ENCODE data around the gene DMD. TPM values are rescaled to one million over a fixed set of nuclear protein-coding genes. Genes with fewer than 3 reads are reported as not detected.

Gene DMD
- total RNA-seq, 2 donors from 2014 or later: 2.8 to 3.4 TPM

DNA sequence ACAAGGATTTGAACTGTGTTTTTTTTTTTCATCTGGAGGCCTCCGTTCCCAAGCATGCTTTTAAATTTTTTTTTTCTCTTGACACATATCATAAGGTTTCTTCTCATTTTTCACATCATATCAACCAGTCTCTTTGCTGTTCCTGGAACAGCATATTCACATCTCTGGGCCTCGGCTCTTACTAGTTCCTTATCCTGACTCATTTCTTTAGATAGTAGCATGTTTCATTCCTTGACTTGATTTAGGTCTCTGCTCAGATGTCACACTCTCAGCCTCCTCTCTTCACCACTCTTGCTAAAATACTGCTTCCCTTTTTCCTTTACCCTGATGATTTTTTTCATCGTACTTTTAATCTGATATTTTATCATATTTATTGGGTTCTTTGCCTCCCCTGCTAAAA lies 1163.1 kb downstream of the DMD start:
- Mint-ChIP-seq H3K4me1 (ENCODE audit: low read depth in 2 of 2) (no peaks in the 10 kb centered on the region), H3K4me3 (no peak overlapping the region), H3K36me3 (no peaks in the 10 kb centered on the region), H3K9me3 (no peaks in the 10 kb centered on the region), H3K27ac (no peak overlapping the region), H3K27me3 (no peaks in the 10 kb centered on the region)
- ATAC-seq (no peak), DNase-seq (ENCODE audit: low spot score) (no peak)

GRCh38 chrX:32045149-32045548 lies 1166.2 kb downstream of the DMD start:
- Mint-ChIP-seq H3K4me1 (ENCODE audit: low read depth in 2 of 2) (no peaks in the 10 kb centered on the region), H3K27me3 (no peaks in the 10 kb centered on the region), H3K27ac (no peak overlapping the region), H3K4me3 (no peak overlapping the region), H3K9me3 (peaks cover 3% of the 10 kb centered on the region), H3K36me3 (no peaks in the 10 kb centered on the region)
- no peak for DNase-seq (ENCODE audit: low spot score)
- no peak for ATAC-seq

- H3K36me3 Mint-ChIP-seq: peaks cover 5% of the 10 kb centered on the region
These were observed 1170.2 kb downstream of the DMD start for GRCh38 chrX:32041181-32041580.

GRCh38 chrX:32026772-32027171 lies 1184.6 kb downstream of the DMD start:
- no peaks in the 10 kb centered on the region for H3K4me1 Mint-ChIP-seq (ENCODE audit: low read depth in 2 of 2)
- H3K36me3 Mint-ChIP-seq: no peaks in the 10 kb centered on the region
- H3K27ac Mint-ChIP-seq: no peak overlapping the region
- ATAC-seq (no peak), DNase-seq (ENCODE audit: low spot score) (no peak)
- H3K4me3 Mint-ChIP-seq: no peak overlapping the region
- peaks cover 4% of the 10 kb centered on the region for H3K9me3 Mint-ChIP-seq
- no peaks in the 10 kb centered on the region for H3K27me3 Mint-ChIP-seq

More at GRCh38 chrX:32041181-32041580, 1170.2 kb downstream of the DMD start:
- Mint-ChIP-seq H3K4me3 (no peak overlapping the region), H3K9me3 (peaks cover 6% of the 10 kb centered on the region), H3K27me3 (no peaks in the 10 kb centered on the region), H3K4me1 (ENCODE audit: low read depth in 2 of 2) (no peaks in the 10 kb centered on the region), H3K27ac (no peak overlapping the region)
- ATAC-seq: no peak
- no peak for DNase-seq (ENCODE audit: low spot score)

DNA sequence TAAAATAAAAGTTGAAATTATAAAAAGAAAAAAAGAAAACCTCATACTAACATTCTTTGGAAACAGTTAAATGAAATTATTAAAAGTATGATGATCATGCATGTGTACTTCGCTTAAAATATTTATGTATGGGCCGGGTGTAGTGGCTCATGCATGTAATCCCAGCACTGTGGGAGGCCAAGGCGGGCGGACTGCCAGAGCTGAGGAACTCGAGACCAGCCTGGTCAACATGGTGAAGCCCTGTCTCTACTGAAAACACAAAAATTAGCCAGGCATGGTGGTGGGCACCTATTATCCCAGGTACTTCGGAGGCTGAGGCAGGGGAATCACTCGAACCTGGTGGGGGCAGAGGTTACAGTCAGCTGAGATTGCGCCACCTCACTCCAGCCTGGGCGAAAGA lies 1187.3 kb downstream of the DMD start:
- no peak overlapping the region for H3K27ac Mint-ChIP-seq
- H3K27me3 Mint-ChIP-seq: no peaks in the 10 kb centered on the region
- H3K4me1 Mint-ChIP-seq (ENCODE audit: low read depth in 2 of 2): no peaks in the 10 kb centered on the region
- no peaks in the 10 kb centered on the region for H3K36me3 Mint-ChIP-seq
- ATAC-seq (no peak), DNase-seq (ENCODE audit: low spot score) (no peak)
- H3K4me3 Mint-ChIP-seq: no peak overlapping the region
- H3K9me3 Mint-ChIP-seq: peaks cover 7% of the 10 kb centered on the region

GRCh38 chrX:32016195-32016594 lies 1195.2 kb downstream of the DMD start:
- Mint-ChIP-seq H3K36me3 (no peaks in the 10 kb centered on the region), H3K4me1 (ENCODE audit: low read depth in 2 of 2) (no peaks in the 10 kb centered on the region), H3K27ac (no peak overlapping the region), H3K4me3 (no peak overlapping the region), H3K9me3 (peaks cover 7% of the 10 kb centered on the region), H3K27me3 (no peaks in the 10 kb centered on the region)
- DNase-seq (ENCODE audit: low spot score) (no peak), ATAC-seq (no peak)

DNA sequence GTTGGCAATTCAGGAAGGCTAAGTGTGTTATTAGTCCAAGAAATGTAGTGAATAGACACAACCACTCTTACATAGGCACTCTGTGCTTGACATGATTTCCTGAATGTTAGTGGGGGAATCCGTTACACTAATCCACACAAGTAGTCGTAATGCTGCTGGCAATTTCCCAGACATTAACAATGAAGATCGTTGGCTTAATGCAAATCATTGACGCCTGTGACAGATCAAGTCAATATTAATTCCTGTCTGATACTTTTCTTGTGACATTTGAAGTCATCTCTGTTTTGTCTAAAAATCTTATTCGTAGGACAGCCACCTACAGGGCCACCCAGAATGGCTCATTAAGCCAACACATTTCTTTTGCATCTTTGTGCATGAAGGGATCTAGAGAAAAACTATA lies 1200.4 kb downstream of the DMD start:
- peaks cover 5% of the 10 kb centered on the region for H3K9me3 Mint-ChIP-seq
- no peak overlapping the region for H3K27ac Mint-ChIP-seq
- no peaks in the 10 kb centered on the region for H3K4me1 Mint-ChIP-seq (ENCODE audit: low read depth in 2 of 2)
- peaks cover 5% of the 10 kb centered on the region for H3K36me3 Mint-ChIP-seq
- DNase-seq (ENCODE audit: low spot score) (no peak), ATAC-seq (no peak)
- H3K27me3 Mint-ChIP-seq: no peaks in the 10 kb centered on the region
- no peak overlapping the region for H3K4me3 Mint-ChIP-seq

DNA sequence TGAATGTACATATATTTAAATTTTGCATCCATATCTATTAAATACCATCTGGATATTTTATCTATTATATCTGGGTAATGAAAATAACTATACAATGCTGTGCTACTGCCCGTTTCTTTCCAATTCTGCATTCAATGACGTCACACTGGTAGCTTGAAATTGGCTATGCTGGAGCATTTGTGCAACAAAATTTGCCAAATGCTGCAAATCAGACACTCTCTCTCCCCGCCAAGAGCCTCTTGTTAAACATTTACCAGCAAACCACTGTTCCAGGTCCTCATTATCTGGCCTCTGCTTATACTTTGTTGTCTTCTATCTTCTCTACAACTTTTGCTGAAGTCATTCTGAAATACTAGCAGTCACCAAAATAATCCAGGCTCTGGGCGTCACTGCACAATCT lies 1201.1 kb downstream of the DMD start:
- Mint-ChIP-seq H3K4me1 (ENCODE audit: low read depth in 2 of 2) (no peaks in the 10 kb centered on the region), H3K27me3 (no peaks in the 10 kb centered on the region), H3K27ac (no peak overlapping the region), H3K36me3 (peaks cover 5% of the 10 kb centered on the region), H3K4me3 (no peak overlapping the region), H3K9me3 (peaks cover 7% of the 10 kb centered on the region)
- no peak for ATAC-seq
- DNase-seq (ENCODE audit: low spot score): no peak

- Mint-ChIP-seq H3K4me1 (ENCODE audit: low read depth in 2 of 2) (no peaks in the 10 kb centered on the region), H3K27ac (no peak overlapping the region), H3K4me3 (no peak overlapping the region), H3K9me3 (peaks cover 10% of the 10 kb centered on the region), H3K27me3 (no peaks in the 10 kb centered on the region), H3K36me3 (peaks cover 9% of the 10 kb centered on the region)
- DNase-seq (ENCODE audit: low spot score) (no peak), ATAC-seq (no peak)
These were observed 1217.7 kb downstream of the DMD start for GRCh38 chrX:31993637-31994036.

DNA sequence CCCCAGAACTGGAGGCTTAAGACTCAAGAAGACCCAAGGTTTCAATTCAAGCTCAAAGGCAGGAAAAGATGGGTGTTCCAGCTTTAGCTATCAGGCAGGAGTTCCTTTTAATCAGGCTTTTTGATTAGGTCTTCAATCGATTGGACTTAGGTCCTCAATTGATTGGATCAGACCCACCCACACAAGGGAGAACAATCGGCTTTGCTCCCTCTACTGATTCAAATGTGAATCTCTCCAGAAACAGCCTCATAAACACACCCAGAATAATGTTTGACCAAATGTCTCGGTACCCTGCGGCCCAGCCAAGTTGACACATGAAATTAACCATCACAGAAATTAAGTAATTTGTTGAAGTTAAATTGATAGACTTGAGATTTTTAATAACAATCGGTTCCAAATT lies 1222.4 kb downstream of the DMD start:
- no peaks in the 10 kb centered on the region for H3K27me3 Mint-ChIP-seq
- peaks cover 16% of the 10 kb centered on the region for H3K9me3 Mint-ChIP-seq
- no peak overlapping the region for H3K4me3 Mint-ChIP-seq
- ATAC-seq (no peak), DNase-seq (ENCODE audit: low spot score) (no peak)
- H3K36me3 Mint-ChIP-seq: peaks cover 9% of the 10 kb centered on the region
- H3K4me1 Mint-ChIP-seq (ENCODE audit: low read depth in 2 of 2): no peaks in the 10 kb centered on the region
- no peak overlapping the region for H3K27ac Mint-ChIP-seq

- Mint-ChIP-seq H3K27ac (no peak overlapping the region), H3K4me3 (no peak overlapping the region), H3K9me3 (peaks cover 14% of the 10 kb centered on the region), H3K27me3 (no peaks in the 10 kb centered on the region), H3K4me1 (ENCODE audit: low read depth in 2 of 2) (no peaks in the 10 kb centered on the region), H3K36me3 (no peaks in the 10 kb centered on the region)
- DNase-seq (ENCODE audit: low spot score) (no peak), ATAC-seq (no peak)
These were observed 1229.7 kb downstream of the DMD start for GRCh38 chrX:31981546-31982062.

GRCh38 chrX:31969714-31970113 lies 1241.6 kb downstream of the DMD start:
- ATAC-seq (no peak), DNase-seq (ENCODE audit: low spot score) (no peak)
- Mint-ChIP-seq H3K27me3 (peaks cover 0 to 3% of the 10 kb centered on the region in 2 donors), H3K9me3 (peaks cover 7% of the 10 kb centered on the region), H3K27ac (no peak overlapping the region), H3K4me1 (ENCODE audit: low read depth in 2 of 2) (no peaks in the 10 kb centered on the region), H3K4me3 (no peak overlapping the region), H3K36me3 (peaks cover 4% of the 10 kb centered on the region)

GRCh38 chrX:31962256-31962655 lies 1249.1 kb downstream of the DMD start:
- ATAC-seq (no peak), DNase-seq (ENCODE audit: low spot score) (no peak)
- Mint-ChIP-seq H3K9me3 (peaks cover 4% of the 10 kb centered on the region), H3K27me3 (no peaks in the 10 kb centered on the region), H3K4me1 (ENCODE audit: low read depth in 2 of 2) (no peaks in the 10 kb centered on the region), H3K36me3 (no peaks in the 10 kb centered on the region), H3K4me3 (no peak overlapping the region), H3K27ac (no peak overlapping the region)

- Mint-ChIP-seq H3K27ac (no peak overlapping the region), H3K9me3 (peaks cover 3% of the 10 kb centered on the region), H3K36me3 (no peaks in the 10 kb centered on the region), H3K4me1 (ENCODE audit: low read depth in 2 of 2) (no peaks in the 10 kb centered on the region), H3K27me3 (no peaks in the 10 kb centered on the region), H3K4me3 (no peak overlapping the region)
- ATAC-seq (no peak), DNase-seq (ENCODE audit: low spot score) (no peak)
These were observed 1276.4 kb downstream of the DMD start for GRCh38 chrX:31934842-31935370.

DNA sequence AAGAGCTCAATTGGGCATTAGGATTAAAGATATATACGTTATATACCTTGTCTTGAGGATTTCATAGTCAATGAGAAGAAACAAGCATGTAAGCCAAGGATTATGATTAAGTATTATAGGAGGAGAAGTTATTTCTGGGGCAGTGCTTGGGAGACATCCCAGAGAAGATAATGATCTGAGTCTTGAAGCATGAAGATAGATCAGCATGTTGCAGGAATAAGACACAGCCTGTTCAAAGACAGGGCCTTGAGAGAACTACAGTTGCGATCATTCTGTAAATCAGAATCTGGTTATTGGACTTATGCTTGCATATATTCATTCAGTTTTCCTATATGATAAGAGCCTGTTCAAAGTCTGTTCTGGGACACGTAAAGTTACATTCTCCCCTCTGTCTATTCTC lies 1277.3 kb downstream of the DMD start:
- H3K4me1 Mint-ChIP-seq (ENCODE audit: low read depth in 2 of 2): no peaks in the 10 kb centered on the region
- no peaks in the 10 kb centered on the region for H3K36me3 Mint-ChIP-seq
- DNase-seq (ENCODE audit: low spot score) (no peak), ATAC-seq (no peak)
- H3K4me3 Mint-ChIP-seq: no peak overlapping the region
- no peaks in the 10 kb centered on the region for H3K27me3 Mint-ChIP-seq
- peaks cover 3% of the 10 kb centered on the region for H3K9me3 Mint-ChIP-seq
- H3K27ac Mint-ChIP-seq: no peak overlapping the region
